Ascending aorta (tissue), 2 donors: ENCODE data around the gene DDR2. TPM values are rescaled to one million over a fixed set of nuclear protein-coding genes. Genes with fewer than 3 reads are reported as not detected.
"Not testable (repeated sequence)": the region's sequence is repeated elsewhere in the genome, so short reads cannot be mapped to it uniquely, and the experiment has no call there.

Experiments used
- DNase-seq, 2 donors: peaks; one replicate each; pipeline ENCODE4 v3.0.0-alpha.2; 2019; ENCODE audit warnings: low spot score in 2 of 2
- H3K27ac ChIP-seq, 2 donors: fragments of 200-600 bp; sonication (generic); one replicate each; pipeline ENCODE4 v1.5.1; 2016 to 2017; ENCODE audit warnings: mild to moderate bottlenecking in 1 of 2
- H3K27me3 ChIP-seq: fragments of 200-600 bp; sonication (generic); one replicate; pipeline ENCODE4 v1.5.1; 2017
- H3K36me3 ChIP-seq, 2 donors: fragments of 200-600 bp; sonication (generic); one replicate each; pipeline ENCODE4 v1.5.1; 2016
- H3K4me1 ChIP-seq, 2 donors: fragments of 200-600 bp; sonication (generic); one replicate each; pipeline ENCODE4 v1.5.1; 2016 to 2017; ENCODE audit warnings: mild to moderate bottlenecking in 1 of 2
- H3K4me3 ChIP-seq, 2 donors: fragments of 200-600 bp; sonication (generic); one replicate each; pipeline ENCODE4 v1.5.1; 2016 to 2017; ENCODE audit warnings: mild to moderate bottlenecking in 1 of 2
- H3K9me3 ChIP-seq, 2 donors: fragments of 200-600 bp; sonication (generic); one replicate each; pipeline ENCODE4 v1.5.1; 2016
- CTCF ChIP-seq, 3 experiments: fragments of 200-600 bp in 2 of 3; fragments of 450-650 bp in 1 of 3; sonication (generic) in 2 of 3; IDR thresholded peaks; one replicate each; pipeline ENCODE4 v1.5.1; 2016 to 2019; ENCODE audit warnings: antibody characterized with exemption in 3 of 3, mild to moderate bottlenecking in 1 of 3, moderate library complexity in 1 of 3
- intact Hi-C: fragments of 100-400 bp; cut with DNase I; formaldehyde crosslinking; loops from one replicate; pipeline ENCODE4 v1.15.1; 2023
- total RNA-seq: library from RNA; depleted of rRNA; stranded (reverse); fragments of >200 nt; gene quantifications from one replicate; pipeline ENCODE4 v1.1.0, GENCODE V29; 2016

Gene DDR2
- total RNA-seq, 1 donor from 2014 or later: 77.9 TPM

DNA sequence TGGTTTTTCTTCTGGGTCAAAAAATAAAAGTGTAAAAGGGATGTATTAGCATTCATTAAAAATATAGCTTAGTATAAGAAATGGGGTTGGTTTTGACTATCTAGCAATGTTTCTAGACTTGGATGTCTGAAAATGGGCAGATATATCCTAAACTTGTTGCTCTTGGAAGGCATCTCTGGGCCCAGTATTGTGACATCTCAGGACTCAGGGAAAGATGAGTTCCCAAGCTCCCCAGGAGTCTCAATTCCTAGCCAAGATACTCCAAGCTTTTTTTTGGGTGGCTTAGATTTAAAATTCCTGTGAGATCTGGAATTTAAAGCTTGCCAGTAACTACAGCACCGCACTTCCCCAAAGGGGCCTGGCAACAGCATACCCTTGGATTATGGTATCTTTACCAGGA is 146.8 kb downstream of the DDR2 start:
- Histone ChIP-seq H3K4me1 (no peaks in the 10 kb centered on the region), H3K9me3 (no peaks in the 10 kb centered on the region), H3K4me3 (no peak overlapping the region), H3K36me3 (peaks cover 18 to 51% of the 10 kb centered on the region in 2 donors), H3K27ac (no peak overlapping the region), H3K27me3 (no peaks in the 10 kb centered on the region)
- intact Hi-C loops: no loop called here
- no peak for DNase-seq
- TF ChIP-seq CTCF (IDR thresholded peaks at IDR 0.05): no peak

GRCh38 chr1:162782671-162783070 is 150.4 kb downstream of the DDR2 start:
- no peak for TF ChIP-seq CTCF (IDR thresholded peaks at IDR 0.05)
- Histone ChIP-seq H3K4me3 (no peak overlapping the region), H3K27ac (no peak overlapping the region), H3K4me1 (no peaks in the 10 kb centered on the region), H3K27me3 (no peaks in the 10 kb centered on the region), H3K9me3 (no peaks in the 10 kb centered on the region), H3K36me3 (peaks cover 12 to 31% of the 10 kb centered on the region in 2 donors)
- intact Hi-C loops: no loop called here
- DNase-seq: no peak

- intact Hi-C loops, H3K9me3 ChIP-seq, H3K4me3 ChIP-seq, H3K4me1 ChIP-seq, DNase-seq, H3K27me3 ChIP-seq: not testable (repeated sequence)
- Histone ChIP-seq H3K36me3 (peaks cover 0 to 17% of the 10 kb centered on the region in 2 donors), H3K27ac (peak overlapping the region; percentile 31 to 48)
These were observed 152.7 kb downstream of the DDR2 start for GRCh38 chr1:162784926-162785325.

DNA sequence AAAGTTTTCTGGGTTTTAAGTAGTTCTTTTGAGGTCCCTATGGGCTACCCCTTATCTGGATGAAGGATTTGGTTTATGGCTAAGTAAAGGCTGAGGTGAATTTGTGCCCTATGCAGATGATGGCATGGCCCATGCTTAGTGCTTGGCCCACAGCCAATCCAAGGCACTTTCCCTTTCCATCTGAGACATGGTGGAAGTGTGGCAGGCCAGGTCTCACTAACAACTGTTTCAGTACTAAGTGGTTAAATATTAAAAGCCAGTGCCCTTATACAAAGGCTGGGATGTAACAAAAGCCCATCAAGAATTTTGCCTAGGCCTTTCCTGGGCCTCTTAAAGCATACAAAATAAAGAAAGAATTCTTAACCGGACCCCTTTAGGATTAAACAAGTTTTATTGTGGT is 156.5 kb downstream of the DDR2 start:
- H3K36me3 ChIP-seq, H3K9me3 ChIP-seq, intact Hi-C loops, H3K27ac ChIP-seq, H3K4me1 ChIP-seq, H3K4me3 ChIP-seq, DNase-seq, H3K27me3 ChIP-seq: not testable (repeated sequence)

DNA sequence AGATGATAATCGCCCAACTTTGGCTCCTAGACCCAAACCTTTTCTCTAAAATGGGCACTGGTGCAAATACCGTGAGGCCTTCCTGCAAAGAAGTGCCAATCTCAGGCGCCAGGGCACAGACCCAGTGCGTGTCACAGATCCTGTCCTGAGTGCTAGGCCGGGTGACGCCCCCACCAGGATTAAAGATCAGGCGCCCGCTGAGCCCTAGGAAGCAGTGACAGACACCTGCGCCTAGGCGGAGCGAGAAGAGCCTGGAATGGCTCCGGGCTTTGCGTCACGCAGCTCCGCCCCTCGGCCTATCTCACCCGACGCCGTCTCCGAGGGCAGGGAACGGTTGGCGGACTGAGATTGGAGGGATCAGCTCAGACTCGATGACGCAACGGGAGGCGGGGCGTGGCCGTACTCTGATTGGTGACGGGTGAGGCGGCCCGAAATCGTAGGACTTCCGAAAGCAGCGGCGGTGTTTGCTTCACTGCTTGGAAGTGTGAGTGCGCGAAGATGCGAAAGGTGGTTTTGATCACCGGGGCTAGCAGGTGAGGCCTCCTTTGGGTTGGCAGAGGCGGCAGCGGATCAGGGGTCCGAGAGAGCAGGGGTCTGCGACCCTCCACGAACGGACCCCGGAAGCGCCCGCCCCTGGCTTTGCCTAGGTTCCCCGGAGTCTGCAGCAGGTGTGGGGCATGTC is 158.2 kb downstream of the DDR2 start, which contains the start of gene HSD17B7:
Gene HSD17B7 (plus strand): TSS at position 400 of the 682 bp plus-strand sequence. CDS start 99 bp downstream, at position 499.
- peak; percentile 67 to 91 for DNase-seq
- intact Hi-C loops, H3K9me3 ChIP-seq, H3K4me1 ChIP-seq, H3K36me3 ChIP-seq, H3K27me3 ChIP-seq: not testable (repeated sequence)
- peak within 1 kb of the TSS; percentile 48 to 64 for H3K4me3 ChIP-seq
- TF ChIP-seq CTCF (IDR thresholded peaks at IDR 0.05): peak in 2 of 3 experiments; percentile 13 to 14
- peak within 1 kb of the TSS; percentile 86 to 90 for H3K27ac ChIP-seq

- DNase-seq, H3K4me1 ChIP-seq, H3K9me3 ChIP-seq, intact Hi-C loops, H3K27me3 ChIP-seq, H3K36me3 ChIP-seq: not testable (repeated sequence)
- peak overlapping the region; percentile 78 to 90 for H3K27ac ChIP-seq
- peak overlapping the region; percentile 48 to 64 for H3K4me3 ChIP-seq
These were observed 158.7 kb downstream of the DDR2 start for GRCh38 chr1:162790985-162791357.

- H3K27me3 ChIP-seq, H3K36me3 ChIP-seq, H3K9me3 ChIP-seq, intact Hi-C loops, H3K4me3 ChIP-seq, H3K27ac ChIP-seq, DNase-seq, H3K4me1 ChIP-seq: not testable (repeated sequence)
These were observed 162.0 kb downstream of the DDR2 start for GRCh38 chr1:162794284-162794683.

GRCh38 chr1:162796617-162797279 is 164.5 kb downstream of the DDR2 start:
- H3K27ac ChIP-seq, intact Hi-C loops, H3K9me3 ChIP-seq, H3K27me3 ChIP-seq, H3K4me3 ChIP-seq, DNase-seq, H3K4me1 ChIP-seq: not testable (repeated sequence)
- peaks cover 4 to 18% of the 10 kb centered on the region in 2 donors for H3K36me3 ChIP-seq
